ENCODE data around the gene NSMF.
"Not testable (repeated sequence)": the region's sequence is repeated elsewhere in the genome, so short reads cannot be mapped to it uniquely, and the experiment has no call there.

The NSMF gene

DNA sequence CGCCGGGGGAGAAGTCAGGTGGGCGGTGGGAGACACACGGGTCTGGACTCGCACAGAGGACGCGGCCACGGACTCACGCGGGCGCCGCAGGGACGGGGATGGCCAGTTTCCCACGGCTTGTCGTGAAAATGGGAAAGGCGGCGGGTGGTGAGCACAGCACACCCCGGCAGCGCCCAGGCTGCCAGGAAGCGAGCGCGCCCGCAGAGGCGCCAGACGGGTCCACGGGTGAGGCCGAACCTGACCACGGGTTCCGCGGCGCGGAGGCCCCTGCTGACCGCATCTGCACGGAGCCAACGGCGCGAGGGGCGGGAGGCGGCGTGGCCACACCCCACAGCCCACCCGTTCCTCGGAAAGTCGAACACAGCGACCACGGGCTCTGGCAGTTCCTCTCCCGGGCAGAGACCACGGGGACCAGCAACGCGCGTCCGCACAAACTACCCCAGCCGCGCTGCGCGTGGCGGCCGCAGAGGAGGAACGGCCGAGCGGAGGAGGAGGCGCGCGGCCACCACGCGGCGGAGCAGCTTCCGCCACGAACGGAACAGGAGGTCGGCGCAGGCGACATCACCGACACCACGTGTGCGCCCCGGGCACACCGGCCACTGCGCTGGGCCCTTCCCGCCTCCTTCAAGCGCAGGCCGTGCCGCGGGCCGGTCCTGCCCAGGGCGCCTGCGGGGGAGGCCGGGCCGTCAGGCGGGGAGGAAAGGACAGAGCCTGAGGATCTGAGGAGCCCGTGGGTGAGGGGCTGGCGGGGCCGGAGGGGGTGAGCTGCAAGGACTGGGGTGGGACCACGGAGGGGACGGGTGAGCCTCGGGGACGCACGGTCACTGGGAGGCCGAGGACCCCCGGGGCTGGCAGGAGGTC lies 41.7 kb downstream of the NSMF start:
- peak in 2 of 56 donors; percentile 16 to 20 for DNase-seq

DNA sequence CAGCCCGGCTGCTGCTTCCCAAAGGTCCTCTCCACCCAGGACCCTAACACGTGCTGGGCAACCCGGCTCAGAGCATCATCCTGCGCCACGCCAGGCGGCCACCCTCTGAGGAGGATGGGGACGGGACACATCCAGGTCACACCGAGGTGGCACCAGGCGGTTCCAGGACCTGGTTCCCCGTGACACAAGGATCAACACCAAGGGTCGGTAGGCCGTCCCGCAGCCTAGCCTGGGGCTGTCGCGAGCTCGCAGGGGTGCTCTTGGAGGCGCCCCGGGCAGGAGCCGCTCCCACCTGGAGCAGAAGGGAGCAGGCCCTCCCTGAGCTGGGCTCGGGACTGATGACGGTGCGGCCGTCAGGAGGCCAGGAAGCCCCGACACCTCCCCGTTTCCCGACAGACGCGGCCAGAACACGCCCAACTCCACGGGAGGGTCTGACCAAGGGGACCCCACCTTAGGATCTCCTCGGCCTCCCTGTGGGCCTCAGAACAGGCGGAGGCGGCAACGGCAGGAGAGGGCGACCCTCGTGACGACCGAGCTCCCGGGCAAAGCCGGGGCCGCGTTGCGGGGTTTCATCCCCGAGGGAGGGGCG lies 42.5 kb downstream of the NSMF start:
- no peak for DNase-seq

DNA sequence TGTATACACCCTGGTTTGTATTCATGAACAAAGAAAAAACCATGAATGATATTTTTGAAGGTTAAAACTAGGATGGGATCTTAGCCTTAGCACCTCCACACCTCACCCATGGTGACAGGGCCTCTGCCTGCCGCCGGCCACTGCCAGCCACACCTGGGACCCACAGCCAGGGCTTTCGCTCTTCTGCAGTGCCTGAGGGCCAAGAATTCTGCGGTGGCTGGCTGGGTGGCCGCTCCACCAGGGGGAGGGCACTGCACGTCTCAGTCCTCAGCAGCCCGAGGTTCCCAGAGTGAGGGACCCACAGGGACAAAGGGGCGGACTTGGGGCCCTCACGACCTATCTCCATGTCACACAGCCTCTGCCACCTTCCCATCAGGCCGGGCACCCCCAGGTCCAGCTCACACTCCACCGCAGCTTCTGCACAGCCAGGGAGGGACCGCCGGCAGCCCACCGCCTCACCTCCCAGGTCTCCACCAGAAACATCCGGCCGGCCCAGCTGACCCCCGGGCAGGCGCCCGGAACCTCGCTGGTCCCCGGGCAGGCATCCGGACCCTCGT lies 43.0 kb downstream of the NSMF start:
- no peak for DNase-seq

DNA sequence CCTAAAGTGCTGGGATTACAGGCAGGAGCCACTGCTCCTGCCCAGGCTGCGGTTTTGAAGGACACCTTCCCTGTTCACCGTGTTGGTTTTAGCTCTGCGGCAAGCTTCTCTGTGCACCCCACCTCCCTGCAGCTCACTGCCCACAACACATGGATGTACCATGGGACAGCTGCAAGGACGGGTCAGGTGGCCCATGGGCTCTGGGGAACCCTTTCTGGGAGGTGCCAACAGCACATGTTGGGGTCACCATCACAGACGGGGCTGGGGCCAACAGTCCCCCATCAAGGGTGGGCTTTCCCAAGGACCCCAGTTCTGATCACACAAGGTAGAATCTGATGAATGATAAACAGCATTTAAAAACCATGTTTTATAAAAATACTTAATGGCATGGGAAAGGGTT lies 43.7 kb downstream of the NSMF start:
- DNase-seq: no peak

DNA sequence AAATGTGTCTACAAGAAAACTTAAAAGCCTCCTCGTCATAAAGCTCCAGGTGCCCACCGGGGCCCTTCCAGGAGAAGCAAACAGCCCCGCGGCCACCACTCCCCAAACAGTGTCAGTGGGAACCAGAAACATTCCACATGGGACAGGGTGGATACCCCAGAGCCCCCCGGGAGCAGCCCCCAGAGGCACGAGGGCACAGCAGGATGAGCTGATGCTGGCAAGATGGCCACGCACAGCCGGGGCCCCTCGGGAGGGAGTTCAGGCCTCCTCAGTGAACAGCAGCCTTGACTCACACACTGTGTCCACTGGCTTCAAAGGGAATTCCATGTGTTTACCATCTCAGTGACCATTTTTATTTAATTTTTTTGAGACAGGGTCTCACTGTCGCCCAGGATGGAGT lies 46.7 kb downstream of the NSMF start:
- no peak for DNase-seq

DNA sequence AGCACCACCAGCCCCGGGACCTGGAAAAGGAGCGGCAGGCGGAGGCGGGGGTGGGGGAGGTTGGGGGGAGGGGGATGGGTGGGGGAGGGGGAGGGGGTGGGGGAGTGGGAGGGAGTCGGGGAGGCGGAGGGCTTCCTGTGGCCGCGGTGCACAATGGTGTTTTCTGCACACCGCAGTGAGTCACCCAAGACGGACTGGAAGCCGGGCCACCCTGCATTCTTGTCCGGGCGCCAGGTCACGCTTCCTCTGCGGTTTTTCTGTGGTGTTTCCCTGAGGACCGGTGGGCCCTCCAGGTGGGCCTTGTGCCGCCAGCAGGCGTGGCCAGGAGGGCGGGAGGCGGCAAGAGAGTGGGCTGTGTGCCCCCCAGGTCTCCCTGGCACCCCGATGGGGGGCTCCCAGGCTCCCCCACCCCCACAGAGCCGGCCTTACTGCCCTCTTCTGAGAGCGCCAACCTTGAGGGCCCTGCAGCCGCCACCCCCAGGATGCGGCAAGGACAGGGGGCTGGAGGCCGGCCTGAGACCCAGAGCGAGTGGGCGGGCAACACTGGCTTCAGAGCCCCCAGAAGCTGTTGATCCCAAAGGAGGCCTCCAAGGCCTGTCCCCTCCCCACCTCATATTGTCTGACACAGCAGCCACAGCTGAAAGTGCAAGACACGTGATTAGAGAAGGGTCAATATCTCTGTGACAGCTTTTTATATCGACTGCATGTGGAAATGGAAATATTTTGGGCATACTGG lies 47.3 kb downstream of the NSMF start:
- peak in 1 of 56 donors; percentile 23 for DNase-seq

DNA sequence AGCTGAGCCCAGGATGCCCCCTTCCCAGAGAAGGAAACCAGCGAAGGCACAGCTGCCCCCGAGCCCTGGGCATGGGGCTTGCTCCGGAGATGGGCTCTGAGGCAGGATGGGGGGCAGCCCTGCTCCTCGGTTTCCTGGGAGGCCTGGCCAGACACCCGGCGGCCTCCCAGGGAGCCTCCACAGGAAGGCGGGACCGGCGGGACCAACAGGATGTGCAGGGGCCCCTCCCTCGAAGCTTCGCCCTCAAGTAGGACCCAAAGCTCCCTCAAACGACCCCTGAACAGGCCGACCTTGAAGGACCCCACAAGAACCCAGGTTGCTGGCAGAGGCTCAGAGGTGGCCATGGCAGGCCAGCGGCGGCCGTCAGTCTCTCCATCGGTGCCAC lies 47.9 kb downstream of the NSMF start:
- DNase-seq: no peak

DNA sequence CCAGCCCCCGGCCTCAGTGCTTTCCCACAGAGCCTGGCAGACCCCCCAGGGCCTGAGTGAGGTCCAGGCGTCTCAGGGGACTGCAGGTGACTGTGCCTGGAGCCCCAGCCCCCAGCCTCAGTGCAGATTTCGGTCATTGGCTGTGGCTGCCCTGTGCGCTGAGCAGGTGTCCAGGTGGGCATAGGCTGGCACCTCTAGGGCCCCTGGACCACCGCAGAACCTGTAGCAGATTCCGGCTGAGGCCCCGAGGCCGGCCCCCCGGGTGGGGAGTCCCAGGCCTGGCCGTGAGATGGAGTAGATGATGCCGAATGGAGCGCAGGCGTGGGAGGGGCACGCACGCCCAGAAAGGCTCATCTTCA lies 48.3 kb downstream of the NSMF start:
- DNase-seq: no peak

DNA sequence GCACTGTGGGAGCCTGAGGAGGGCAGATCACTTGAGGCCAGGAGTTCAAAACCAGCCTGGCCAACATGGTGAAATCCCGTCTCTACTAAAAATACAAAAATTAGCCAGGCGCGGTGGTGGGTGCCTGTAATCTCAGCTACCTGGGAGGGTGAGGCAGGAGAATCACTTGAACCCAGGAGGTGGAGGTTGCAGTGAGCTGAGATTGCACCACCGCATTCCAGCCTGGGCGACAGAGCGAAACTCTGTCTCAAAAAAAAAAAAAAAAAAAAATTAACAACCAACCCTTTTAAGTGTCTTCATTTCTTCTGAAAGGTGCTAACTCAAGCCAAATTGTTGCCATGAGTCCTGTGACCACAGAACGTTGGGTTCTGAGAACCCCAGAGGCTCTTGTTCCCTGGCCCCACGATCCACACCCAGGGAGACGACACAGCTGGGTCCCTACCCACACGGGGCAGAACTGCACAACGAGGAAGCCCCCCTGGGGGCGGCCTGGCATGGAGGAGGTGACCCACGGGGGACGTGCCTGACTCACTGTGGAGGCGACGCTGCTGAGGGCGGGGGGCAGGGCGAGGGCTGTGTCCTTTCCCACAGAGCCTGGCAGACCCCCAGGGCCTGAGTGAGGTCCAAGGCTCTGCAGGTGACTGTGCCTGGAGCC lies 48.8 kb downstream of the NSMF start:
- DNase-seq: not testable (repeated sequence)

DNA sequence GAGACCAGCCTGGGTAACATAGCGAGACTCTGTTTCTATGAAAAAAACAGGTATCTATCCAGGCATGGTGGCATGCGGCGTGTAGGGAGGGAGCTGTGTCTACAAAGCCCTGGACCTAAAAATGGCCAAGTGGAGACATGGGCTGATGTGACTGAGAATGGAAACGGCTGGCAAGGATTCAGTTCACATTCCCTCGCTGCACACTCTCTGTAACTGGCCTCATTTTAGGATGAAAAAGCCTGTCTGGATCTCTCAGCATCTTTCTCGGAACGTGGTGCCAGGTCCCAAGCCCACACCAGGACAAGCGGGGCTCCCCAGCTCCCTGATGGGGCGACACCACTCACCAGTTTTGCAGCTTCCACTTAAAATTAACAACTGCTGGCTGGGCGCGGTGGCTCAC lies 49.6 kb downstream of the NSMF start:
- DNase-seq: no peak

DNA sequence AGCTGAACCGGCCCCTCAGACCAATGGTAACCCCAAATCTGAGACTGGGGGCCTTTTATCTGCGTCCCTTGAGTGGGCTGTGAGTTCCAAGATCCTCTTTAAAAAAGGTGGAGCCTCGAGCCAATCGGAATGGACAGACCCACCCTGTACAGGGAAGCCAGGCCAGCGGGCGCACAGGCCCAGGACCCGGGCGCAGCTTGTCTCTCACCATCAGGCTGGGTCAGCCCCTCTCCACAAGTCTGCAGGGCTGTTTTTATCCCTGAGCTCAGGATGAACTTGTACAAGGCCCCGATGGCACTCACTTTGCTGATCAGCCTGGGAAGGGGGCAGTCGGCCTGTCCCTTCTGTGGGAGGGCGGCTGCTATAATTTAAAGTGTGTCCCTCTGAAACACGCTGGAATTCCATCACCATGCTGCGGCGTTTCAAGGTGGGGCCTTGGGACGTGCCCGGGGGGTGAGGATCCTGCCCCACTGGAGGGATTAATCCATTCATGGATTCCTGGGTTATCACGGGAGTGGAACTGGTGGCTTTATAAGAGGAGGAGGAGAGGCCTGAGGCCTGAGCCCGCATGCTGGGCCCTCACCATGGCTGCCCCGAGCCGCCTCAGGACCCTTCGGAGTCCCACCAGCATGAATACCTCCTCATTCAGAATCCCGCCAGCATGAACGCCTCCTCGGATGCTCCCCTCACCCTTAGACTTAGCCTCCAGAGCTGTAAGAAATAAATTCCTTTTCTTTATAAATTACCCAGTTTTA lies 50.3 kb downstream of the NSMF start:
- no peak for DNase-seq

DNA sequence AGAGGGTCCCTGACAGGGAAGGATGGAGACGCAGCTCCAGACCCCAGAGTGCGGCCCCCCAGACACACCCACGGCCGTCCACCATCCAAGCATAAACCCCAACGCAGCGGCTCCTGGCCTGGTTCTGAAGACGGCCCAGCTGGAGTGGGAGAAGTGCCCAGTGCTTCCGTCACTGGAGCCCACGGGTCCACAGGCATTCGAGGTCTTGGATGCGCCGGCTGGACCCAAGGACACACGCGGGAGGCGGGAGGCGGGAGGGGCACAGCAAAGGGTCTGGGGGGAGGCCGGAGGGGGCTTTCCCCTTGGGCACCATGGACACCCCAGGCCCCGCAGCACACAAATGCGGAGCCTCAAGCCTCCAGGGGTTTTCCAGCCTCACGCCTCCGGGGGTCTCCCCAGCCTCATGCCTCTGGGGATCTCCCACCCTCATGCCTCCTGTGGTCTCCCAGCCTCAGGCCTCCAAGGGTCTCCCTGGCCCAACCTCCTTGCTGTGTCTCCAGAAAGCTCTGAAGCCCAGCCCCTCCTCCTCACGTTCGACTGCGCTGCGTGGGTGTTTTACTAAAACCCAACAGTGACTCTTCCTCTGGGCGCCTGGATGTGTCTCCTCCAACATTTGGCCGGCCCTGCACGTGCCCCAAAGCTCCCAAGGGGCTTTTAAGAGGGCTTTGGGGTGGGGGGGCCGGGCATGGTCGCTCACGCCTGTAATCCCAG lies 51.4 kb downstream of the NSMF start:
- DNase-seq: peak in 10 of 56 donors; percentile 16 to 55 (median 38)

DNA sequence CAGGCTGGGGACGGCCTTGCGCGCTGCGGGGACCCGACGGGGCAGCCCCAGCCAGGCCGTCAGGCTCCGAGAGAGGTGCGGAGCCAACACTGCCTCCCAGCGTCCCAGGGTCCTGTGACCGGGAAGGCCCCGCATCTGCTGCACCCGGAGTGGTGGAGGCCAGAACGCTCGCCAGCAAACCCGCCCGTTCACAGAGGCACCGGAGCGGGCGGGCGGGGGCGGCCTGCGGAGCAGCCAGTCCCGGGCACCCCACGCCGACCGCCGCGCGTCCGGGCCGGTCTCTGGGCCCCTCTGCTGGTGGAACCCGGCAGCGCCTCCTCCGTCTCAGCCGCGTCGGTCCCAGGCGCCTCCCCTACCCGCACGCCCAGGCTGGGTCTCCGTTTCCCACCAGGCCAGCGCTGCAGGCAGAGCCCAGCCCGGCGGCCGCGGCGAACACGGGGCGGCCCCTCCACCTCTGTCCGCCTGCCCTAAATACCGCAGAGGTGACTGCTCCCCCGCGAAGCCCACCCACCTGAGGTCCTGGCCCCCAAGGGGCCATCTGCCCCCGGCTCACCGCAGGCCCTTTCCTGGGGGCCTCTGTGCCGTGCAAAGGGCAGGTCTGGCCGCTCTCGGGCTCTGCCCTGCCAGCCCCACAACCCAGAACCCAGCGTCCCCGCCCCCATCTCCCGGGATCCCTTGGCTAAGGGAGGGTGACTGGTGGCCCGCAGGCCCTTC lies 52.1 kb downstream of the NSMF start:
- peak in 38 of 56 donors; percentile 16 to 77 (median 40) for DNase-seq

DNA sequence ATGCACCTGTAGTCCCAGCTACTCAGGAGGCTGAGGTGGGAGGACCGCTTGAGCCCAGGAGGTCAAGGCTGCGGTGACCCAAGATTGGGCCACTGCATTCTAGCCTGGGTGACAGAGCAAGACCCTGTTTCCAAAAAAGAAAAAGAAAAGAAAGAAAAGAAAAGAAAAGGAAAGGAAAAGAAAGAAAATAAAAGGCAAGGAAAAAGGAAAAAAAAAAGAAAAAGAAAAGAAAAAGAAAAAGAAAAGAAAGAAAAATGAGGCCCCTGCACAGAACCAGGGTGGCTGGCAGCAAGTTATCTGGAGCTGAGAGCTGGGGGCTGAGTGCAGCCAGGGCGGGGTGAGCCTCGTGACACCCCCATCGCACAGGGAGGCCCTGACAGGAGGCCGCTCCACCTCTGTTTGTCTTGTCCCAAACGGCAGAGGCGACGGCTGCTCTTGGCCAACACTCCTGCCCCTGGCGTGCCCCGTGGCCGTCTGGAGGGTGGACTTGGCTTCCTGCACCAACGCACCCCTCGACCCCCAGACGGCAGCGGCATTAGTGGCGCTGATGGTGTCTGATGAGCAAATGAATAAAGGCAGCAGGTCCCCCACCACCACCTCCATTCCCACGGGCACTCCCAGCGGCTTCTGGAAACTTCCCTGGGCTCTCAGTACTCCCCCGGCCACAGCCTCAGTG lies 52.9 kb downstream of the NSMF start:
- peak in 1 of 56 donors; percentile 39 for DNase-seq

DNA sequence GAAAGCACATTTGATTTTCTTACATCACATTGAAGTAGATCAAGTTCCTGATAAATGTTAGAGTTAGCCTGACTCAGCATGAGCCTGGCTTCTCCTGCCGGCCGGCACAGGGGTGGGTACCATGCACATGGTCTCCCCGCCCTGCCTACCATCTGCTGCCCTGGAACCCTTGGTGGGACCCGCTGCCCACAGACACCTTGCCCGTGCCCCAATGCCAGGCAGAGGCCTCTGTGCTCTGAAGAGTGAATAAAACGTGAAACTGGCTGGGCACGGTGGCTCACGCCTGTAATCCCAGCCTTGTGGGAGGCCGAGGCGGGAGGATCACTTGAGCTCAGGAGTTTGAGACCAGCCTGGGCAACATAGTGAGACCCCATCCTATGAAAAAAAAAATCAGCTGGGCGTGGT lies 53.5 kb downstream of the NSMF start:
- no peak for DNase-seq

DNA sequence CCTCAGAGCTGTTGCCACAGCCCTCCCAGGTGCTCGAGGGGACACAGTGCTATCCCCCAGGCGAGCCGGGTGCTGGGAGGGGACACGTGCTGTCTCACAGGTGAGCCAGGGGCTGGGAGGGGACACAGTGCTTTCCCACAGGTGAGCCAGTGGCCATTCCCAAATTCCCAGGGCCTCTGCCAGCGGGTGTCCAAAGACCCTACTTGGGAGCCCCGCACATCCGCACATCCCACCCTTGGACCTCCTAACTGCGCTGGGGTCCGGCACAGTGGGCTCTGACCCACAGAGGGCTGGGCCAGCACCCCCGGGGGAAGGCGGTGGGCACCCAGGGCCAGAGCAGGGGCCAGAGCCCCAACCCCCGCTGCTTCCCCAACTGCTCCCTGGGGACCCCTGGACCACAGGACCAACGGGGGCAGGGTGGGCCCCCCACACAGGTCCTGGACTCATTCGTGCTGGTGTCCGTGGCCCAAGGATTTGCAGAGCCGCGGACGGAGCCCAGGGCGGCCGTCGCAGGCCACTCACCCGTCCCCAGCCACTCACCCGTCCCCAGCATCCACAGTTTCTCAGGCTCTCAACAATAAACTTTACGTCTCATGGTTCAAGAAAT lies 54.1 kb downstream of the NSMF start:
- DNase-seq: no peak

DNA sequence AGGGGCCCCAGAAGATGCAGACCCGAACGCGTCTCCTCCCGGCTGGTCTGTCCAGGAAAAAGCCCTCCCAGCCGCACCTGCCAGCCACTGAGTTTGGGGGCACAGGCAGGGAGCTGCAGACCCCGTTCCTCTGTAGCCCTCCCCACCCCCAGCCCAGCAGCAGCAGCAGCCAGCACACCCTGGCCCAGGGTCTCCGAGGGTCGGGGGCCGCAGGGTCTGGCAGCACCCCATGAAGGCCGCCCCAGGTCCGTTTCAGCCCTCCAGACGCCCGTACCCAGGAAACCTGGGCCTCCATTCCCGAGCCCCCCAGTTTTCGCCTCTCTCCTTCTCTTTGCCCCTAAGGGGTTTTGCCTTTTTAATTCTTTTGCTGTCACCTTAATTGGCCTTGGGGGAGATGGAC lies 55.9 kb downstream of the NSMF start:
- no peak for DNase-seq

DNA sequence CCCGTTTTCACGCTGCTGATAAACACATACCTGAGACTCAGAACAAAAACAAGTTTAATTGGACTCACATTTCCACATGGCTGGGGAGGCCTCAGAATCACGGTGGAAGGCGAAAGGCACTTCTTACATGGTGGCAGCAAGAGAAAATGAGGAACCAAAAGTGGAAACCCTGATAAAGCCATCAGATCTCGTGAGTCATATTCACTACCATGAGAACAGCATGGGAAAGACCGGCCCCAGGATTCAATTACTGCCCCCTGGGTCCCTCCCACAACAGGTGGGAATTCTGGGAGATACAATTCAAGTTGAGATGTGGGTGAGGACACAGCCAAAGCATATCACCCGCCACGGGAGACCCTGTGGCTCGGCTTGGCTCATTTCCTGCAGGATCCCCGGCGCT lies 56.4 kb downstream of the NSMF start:
- no peak for DNase-seq

All from amygdala (tissue), 56 donors.